Amygdala (tissue), 56 donors: Measurements from ENCODE around the gene CCNYL1.
"Not testable (repeated sequence)": the region's sequence is repeated elsewhere in the genome, so short reads cannot be mapped to it uniquely, and the experiment has no call there.

ENCODE experiments used
- DNase-seq, 56 donors: peaks; one replicate each; lab custom pipeline; 2025; lab: John Stamatoyannopoulos, UW

Gene CCNYL1

GRCh38 chr2:207733597-207734240 is 22.3 kb downstream of the CCNYL1 start:
- no peak for DNase-seq

- DNase-seq: no peak
These were observed 22.8 kb downstream of the CCNYL1 start for GRCh38 chr2:207734264-207734635.

- no peak for DNase-seq
These were observed 23.4 kb downstream of the CCNYL1 start for GRCh38 chr2:207734636-207735512.

- DNase-seq: not testable (repeated sequence)
These were observed 24.0 kb downstream of the CCNYL1 start for GRCh38 chr2:207735513-207735859.

- DNase-seq: no peak
These were observed 32.1 kb downstream of the CCNYL1 start for GRCh38 chr2:207743514-207743913.

GRCh38 chr2:207744050-207744449 is 32.6 kb downstream of the CCNYL1 start:
- DNase-seq: no peak

- DNase-seq: no peak
These were observed 33.0 kb downstream of the CCNYL1 start for GRCh38 chr2:207744451-207744850.

- peak in 38 of 56 donors; percentile 3 to 77 (median 30) for DNase-seq
These were observed 34.7 kb downstream of the CCNYL1 start for GRCh38 chr2:207746131-207746530.

GRCh38 chr2:207747653-207748560 is 36.5 kb downstream of the CCNYL1 start:
- no peak for DNase-seq

- DNase-seq: no peak
These were observed 37.6 kb downstream of the CCNYL1 start for GRCh38 chr2:207748993-207749392.

GRCh38 chr2:207749873-207750272 is 38.4 kb downstream of the CCNYL1 start:
- no peak for DNase-seq

- peak in 1 of 56 donors; percentile 29 for DNase-seq
These were observed 38.9 kb downstream of the CCNYL1 start for GRCh38 chr2:207750345-207750744.

GRCh38 chr2:207750876-207751275 is 39.4 kb downstream of the CCNYL1 start:
- DNase-seq: no peak

- DNase-seq: not testable (repeated sequence)
These were observed 42.2 kb downstream of the CCNYL1 start for GRCh38 chr2:207753688-207754087.

GRCh38 chr2:207754498-207755383 is 43.3 kb downstream of the CCNYL1 start:
- no peak for DNase-seq

- no peak for DNase-seq
These were observed 46.6 kb downstream of the CCNYL1 start for GRCh38 chr2:207758025-207758424.

GRCh38 chr2:207759890-207760289 is 48.5 kb downstream of the CCNYL1 start:
- DNase-seq: no peak

GRCh38 chr2:207760453-207760852 is 49.0 kb downstream of the CCNYL1 start:
- no peak for DNase-seq

GRCh38 chr2:207761426-207761825 is 50.0 kb downstream of the CCNYL1 start:
- DNase-seq: not testable (repeated sequence)

- no peak for DNase-seq
These were observed 50.7 kb downstream of the CCNYL1 start for GRCh38 chr2:207762146-207762545.
